Mesenchymal stem cell (in vitro differentiated cells and primary cell): ENCODE measurements around the gene SLC2A6.

Source experiments
- DNase-seq: peaks from one replicate; pipeline ENCODE4 v3.0.0-alpha.2; 2013
- H2AFZ ChIP-seq: one replicate; pipeline ENCODE4 v1.6.1; 2013; ENCODE audit warnings: low read depth, mild to moderate bottlenecking, control low read depth, inconsistent platforms, low read length, moderate library complexity
- H2AK5ac ChIP-seq: 2 replicates; pipeline ENCODE4 v1.6.1; 2013; ENCODE audit warnings: low read length, moderate library complexity, mild to moderate bottlenecking, inconsistent platforms; ENCODE audit not compliant: severe bottlenecking
- H2BK120ac ChIP-seq: one replicate; pipeline ENCODE4 v1.6.1; 2013; ENCODE audit warnings: low read depth, mild to moderate bottlenecking, inconsistent platforms, low read length, moderate library complexity
- H2BK12ac ChIP-seq, 2 experiments: one replicate each; pipeline ENCODE4 v1.6.1; 2013; ENCODE audit warnings: inconsistent platforms in 2 of 2, low read length in 2 of 2, mild to moderate bottlenecking in 2 of 2, moderate library complexity in 2 of 2, control low read depth in 1 of 2
- H2BK15ac ChIP-seq: one replicate; pipeline ENCODE4 v1.6.1; 2013; ENCODE audit warnings: mild to moderate bottlenecking, low read depth, inconsistent platforms; ENCODE audit not compliant: poor library complexity, severe bottlenecking
- H2BK5ac ChIP-seq: 2 replicates; pipeline ENCODE4 v1.6.1; 2013; ENCODE audit warnings: low read depth, mild to moderate bottlenecking, low read length, control low read depth, inconsistent platforms; ENCODE audit not compliant: poor library complexity, severe bottlenecking
- H3K14ac ChIP-seq, 2 experiments: one replicate each; pipeline ENCODE4 v1.6.1; 2013; ENCODE audit warnings: inconsistent platforms in 2 of 2, low read length in 2 of 2, control low read depth in 1 of 2, mild to moderate bottlenecking in 1 of 2, moderate library complexity in 1 of 2
- H3K18ac ChIP-seq, 2 experiments: one replicate each; pipeline ENCODE4 v1.6.1; 2013; ENCODE audit warnings: inconsistent platforms in 2 of 2, low read length in 2 of 2, control low read depth in 1 of 2, low read depth in 1 of 2, mild to moderate bottlenecking in 1 of 2
- H3K23ac ChIP-seq, 2 experiments: one replicate each; pipeline ENCODE4 v1.6.1; 2013; ENCODE audit warnings: inconsistent platforms in 2 of 2, low read length in 2 of 2, mild to moderate bottlenecking in 2 of 2, moderate library complexity in 2 of 2, control low read depth in 1 of 2
- H3K27ac ChIP-seq: 2 replicates; pipeline ENCODE4 v1.5.1; 2013; ENCODE audit warnings: mild to moderate bottlenecking, moderate library complexity, low read length, control low read depth, inconsistent platforms; ENCODE audit not compliant: poor library complexity, severe bottlenecking
- H3K27me3 ChIP-seq, 2 experiments: 2 replicates each; pipeline versions ENCODE4 v1.6.1 to v1.7.0; 2013; ENCODE audit warnings: low read length in 2 of 2, mild to moderate bottlenecking in 2 of 2, moderate library complexity in 2 of 2, control low read depth in 1 of 2, inconsistent platforms in 1 of 2; ENCODE audit not compliant: control insufficient read depth in 1 of 2, insufficient read depth in 1 of 2
- H3K36me3 ChIP-seq, 2 experiments: 2 replicates each; pipeline versions ENCODE4 v1.6.1 to v1.7.0; 2013; ENCODE audit warnings: low read length in 2 of 2, control low read depth in 1 of 2, inconsistent platforms in 1 of 2, low read depth in 1 of 2, mild to moderate bottlenecking in 1 of 2; ENCODE audit not compliant: insufficient read depth in 2 of 2, control insufficient read depth in 1 of 2
- H3K4ac ChIP-seq, 2 experiments: one replicate each; pipeline ENCODE4 v1.6.1; 2013; ENCODE audit warnings: inconsistent platforms in 2 of 2, low read length in 2 of 2, mild to moderate bottlenecking in 2 of 2, moderate library complexity in 2 of 2, control low read depth in 1 of 2, low read depth in 1 of 2
- H3K4me1 ChIP-seq: 2 replicates; pipeline ENCODE4 v1.6.1; 2013; ENCODE audit warnings: low read depth, low read length, control low read depth; ENCODE audit not compliant: control insufficient read depth, insufficient read depth
- H3K4me2 ChIP-seq: 2 replicates; pipeline ENCODE4 v1.6.1; 2013; ENCODE audit warnings: low read length, mild to moderate bottlenecking, inconsistent platforms; ENCODE audit not compliant: poor library complexity, severe bottlenecking
- H3K4me3 ChIP-seq, 2 experiments: 2 replicates each; pipeline versions ENCODE4 v1.5.1 to v1.7.0; 2013; ENCODE audit warnings: low read length in 2 of 2, mild to moderate bottlenecking in 2 of 2, control low read depth in 1 of 2, low read depth in 1 of 2; ENCODE audit not compliant: insufficient read depth in 1 of 2
- H3K79me1 ChIP-seq: replicated peaks from 2 replicates; pipeline ENCODE4 v1.6.1; 2013; ENCODE audit warnings: mild to moderate bottlenecking, control low read depth, low read length, inconsistent platforms; ENCODE audit not compliant: poor library complexity, severe bottlenecking
- H3K9ac ChIP-seq: 2 replicates; pipeline ENCODE4 v1.7.0; 2013; ENCODE audit warnings: mild to moderate bottlenecking, low read length, moderate library complexity
- H3K9me3 ChIP-seq: 2 replicates; pipeline ENCODE4 v1.7.0; 2013; ENCODE audit warnings: mild to moderate bottlenecking, low read length; ENCODE audit not compliant: control insufficient read depth
- H4K8ac ChIP-seq: one replicate; pipeline ENCODE4 v1.6.1; 2013; ENCODE audit warnings: inconsistent platforms, mild to moderate bottlenecking, low read length, moderate library complexity
- H4K91ac ChIP-seq: one replicate; pipeline ENCODE4 v1.6.1; 2013; ENCODE audit warnings: mild to moderate bottlenecking, low read length, inconsistent platforms
- WGBS: methylation state at CpG from one replicate; pipeline ENCODE4 v1.1.7; 2013; ENCODE audit warnings: mixed read lengths; 5-methylcytosine and 5-hydroxymethylcytosine counted together

Gene SLC2A6

GRCh38 chr9:133515240-133515610 is 36.3 kb upstream of the SLC2A6 start:
- DNase-seq, result no peak
- Histone ChIP-seq H3K23ac (no peak overlapping the region), H2AK5ac (no peak overlapping the region), H3K4me2 (no peak overlapping the region), H3K79me1 (no peaks in the 10 kb centered on the region), H2BK5ac (no peak overlapping the region), H2BK12ac (no peak overlapping the region), H3K18ac (no peak overlapping the region), H3K4ac (no peak overlapping the region), H3K36me3 (no peaks in the 10 kb centered on the region), H4K91ac (no peak overlapping the region), H3K27me3 (peaks cover 29 to 48% of the 10 kb centered on the region in 2 experiments), H2BK15ac (peak overlapping the region; percentile 80), H2BK120ac (no peak overlapping the region), H3K4me1 (peaks cover 2% of the 10 kb centered on the region), H3K27ac (no peak overlapping the region), H3K9ac (no peak overlapping the region), H3K9me3 (no peaks in the 10 kb centered on the region), H2AFZ (no peak overlapping the region), H3K14ac (no peak overlapping the region), H4K8ac (no peak overlapping the region), H3K4me3 (no peak overlapping the region)
- WGBS, result 91% methylated on average over 10 of the region's 10 CpGs

DNA sequence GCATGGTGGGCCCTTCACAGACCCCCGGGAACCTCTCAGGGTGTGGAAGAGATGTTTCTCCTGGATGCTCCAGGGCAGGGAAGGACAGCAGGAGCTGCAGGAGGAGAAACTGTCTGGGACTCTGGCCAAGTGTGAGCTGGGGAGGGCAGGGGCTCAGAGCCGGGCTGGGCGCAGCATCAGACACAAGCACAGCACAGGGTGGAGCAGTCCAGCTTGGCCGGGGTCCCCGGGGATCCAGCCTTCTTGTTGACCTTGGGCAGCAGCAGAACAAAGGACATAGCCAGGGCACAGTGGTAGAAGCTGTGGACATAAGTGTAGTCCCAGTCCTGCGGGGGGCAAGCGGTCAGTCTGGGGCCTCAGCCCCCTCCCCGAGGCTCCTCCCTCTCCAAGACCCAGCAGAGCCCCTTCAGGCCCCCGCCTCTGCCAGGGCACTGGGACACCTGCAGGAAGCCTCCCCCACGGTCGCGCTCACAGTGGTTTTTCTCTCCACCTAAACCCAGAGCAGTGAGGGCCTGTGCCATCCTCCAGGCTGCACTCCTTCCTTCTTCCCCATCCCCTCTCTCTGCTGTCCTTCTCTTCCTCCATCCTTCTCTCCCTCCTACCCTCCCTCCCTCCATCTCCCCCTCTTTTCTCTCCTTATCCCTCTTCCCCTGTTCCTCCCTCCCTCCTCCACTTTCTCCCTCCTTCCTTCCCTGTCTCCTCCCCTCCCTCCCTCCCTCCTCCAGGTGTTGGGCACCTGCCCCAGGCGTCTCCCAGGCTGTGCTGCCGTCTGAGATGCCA is 35.8 kb upstream of the SLC2A6 start:
- WGBS, result 82% methylated on average over 14 of the region's 14 CpGs
- no peak overlapping the region for H2BK15ac ChIP-seq
- no peak overlapping the region for H3K27ac ChIP-seq
- no peak overlapping the region for H3K4me2 ChIP-seq
- H4K91ac ChIP-seq, result no peak overlapping the region
- H2BK5ac ChIP-seq, result no peak overlapping the region
- H3K79me1 ChIP-seq, result no peaks in the 10 kb centered on the region
- H3K36me3 ChIP-seq, result no peaks in the 10 kb centered on the region
- no peak for DNase-seq
- no peak overlapping the region for H3K23ac ChIP-seq
- H4K8ac ChIP-seq, result no peak overlapping the region
- H2AK5ac ChIP-seq, result no peak overlapping the region
- no peak overlapping the region for H3K18ac ChIP-seq
- H3K9ac ChIP-seq, result no peak overlapping the region
- H3K27me3 ChIP-seq, result peaks cover 23 to 48% of the 10 kb centered on the region in 2 experiments
- H2BK12ac ChIP-seq, result no peak overlapping the region
- H2BK120ac ChIP-seq, result no peak overlapping the region
- H3K9me3 ChIP-seq, result no peaks in the 10 kb centered on the region
- no peak overlapping the region for H3K14ac ChIP-seq
- no peak overlapping the region for H2AFZ ChIP-seq
- H3K4me3 ChIP-seq, result peak overlapping the region in 1 of 2 experiments; percentile 8
- no peak overlapping the region for H3K4ac ChIP-seq
- H3K4me1 ChIP-seq, result peaks cover 6% of the 10 kb centered on the region

DNA sequence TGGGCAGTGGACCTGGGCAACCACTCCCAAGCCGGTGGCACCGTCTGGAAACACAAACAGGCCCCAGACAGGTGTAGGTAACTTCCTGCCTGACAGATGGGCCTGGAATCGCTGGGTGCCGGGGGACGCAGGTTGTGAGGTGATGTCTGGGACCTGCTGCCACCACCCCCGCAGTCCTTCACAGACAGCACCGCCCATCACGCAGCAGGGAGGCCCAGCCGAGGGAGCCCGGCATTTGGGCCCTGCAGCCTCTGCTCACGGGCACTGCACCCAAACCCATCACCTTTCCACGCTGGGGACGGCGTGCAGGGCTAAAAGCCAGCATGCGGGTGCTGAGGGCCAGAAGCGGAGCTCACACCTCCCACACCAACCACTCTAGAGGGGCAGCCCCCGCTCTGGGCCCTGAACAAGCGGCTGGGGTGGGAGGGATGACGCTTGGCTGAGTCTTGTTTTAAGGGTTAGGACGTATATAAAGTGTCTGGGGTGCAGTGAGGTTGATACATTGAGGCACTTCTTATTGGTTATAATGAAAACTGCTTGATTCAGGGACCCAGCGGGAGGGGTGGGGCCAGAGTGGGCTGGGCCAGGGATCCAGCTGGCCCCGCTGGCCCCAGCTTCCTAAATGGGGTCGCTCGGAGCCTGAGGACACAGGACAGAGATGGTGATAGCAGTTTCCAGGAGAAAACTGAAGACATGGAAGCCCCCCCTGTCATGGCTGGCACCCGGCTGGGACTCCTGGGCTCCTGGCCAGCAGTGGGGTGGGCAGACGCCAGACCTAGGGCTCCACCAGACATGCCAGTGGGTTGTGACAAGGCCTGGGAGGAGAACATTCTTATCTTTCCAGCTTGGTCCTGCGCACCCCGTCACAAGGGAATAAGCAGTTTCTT is 34.6 kb upstream of the SLC2A6 start:
- no peak overlapping the region for H3K4ac ChIP-seq
- H2BK5ac ChIP-seq, result no peak overlapping the region
- H2BK120ac ChIP-seq, result no peak overlapping the region
- H3K79me1 ChIP-seq, result no peaks in the 10 kb centered on the region
- no peak overlapping the region for H3K14ac ChIP-seq
- no peak overlapping the region for H2BK12ac ChIP-seq
- no peak overlapping the region for H4K91ac ChIP-seq
- no peak overlapping the region for H3K9ac ChIP-seq
- WGBS, result 87% methylated on average over 25 of the region's 28 CpGs
- H3K4me2 ChIP-seq, result no peak overlapping the region
- H3K36me3 ChIP-seq, result no peaks in the 10 kb centered on the region
- H4K8ac ChIP-seq, result no peak overlapping the region
- H2BK15ac ChIP-seq, result peak overlapping the region; percentile 16
- no peak overlapping the region for H3K27ac ChIP-seq
- H3K18ac ChIP-seq, result peak overlapping the region in 1 of 2 experiments; percentile 14
- H2AFZ ChIP-seq, result no peak overlapping the region
- peaks cover 22 to 51% of the 10 kb centered on the region in 2 experiments for H3K27me3 ChIP-seq
- DNase-seq, result no peak
- no peaks in the 10 kb centered on the region for H3K9me3 ChIP-seq
- peaks cover 15% of the 10 kb centered on the region for H3K4me1 ChIP-seq
- H2AK5ac ChIP-seq, result no peak overlapping the region
- H3K4me3 ChIP-seq, result no peak overlapping the region
- no peak overlapping the region for H3K23ac ChIP-seq
